ENCODE data around the gene IGFL3. TPM values are rescaled to one million over a fixed set of nuclear protein-coding genes. Genes with fewer than 3 reads are reported as not detected.
"Not testable (repeated sequence)": the region's sequence is repeated elsewhere in the genome, so short reads cannot be mapped to it uniquely, and the experiment has no call there.

Gene IGFL3
- total and polyA plus RNA-seq, 2 of the 13 experiments (the other 11 are each of a cell fraction or from before 2014, with no cell fraction given) = not detected

GRCh38 chr19:46107371-46107770 lies 17.1 kb downstream of the IGFL3 start (continued):
- TF ChIP-seq, protein P1, sequence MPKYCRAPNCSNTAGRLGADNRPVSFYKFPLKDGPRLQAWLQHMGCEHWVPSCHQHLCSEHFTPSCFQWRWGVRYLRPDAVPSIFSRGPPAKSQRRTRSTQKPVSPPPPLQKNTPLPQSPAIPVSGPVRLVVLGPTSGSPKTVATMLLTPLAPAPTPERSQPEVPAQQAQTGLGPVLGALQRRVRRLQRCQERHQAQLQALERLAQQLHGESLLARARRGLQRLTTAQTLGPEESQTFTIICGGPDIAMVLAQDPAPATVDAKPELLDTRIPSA (CRISPR knock-in tag; IDR thresholded peaks at IDR 0.05; ENCODE audit: borderline replicate concordance) = no peak
- no peak for TF ChIP-seq ZFP37 (CRISPR knock-in tag; IDR thresholded peaks at IDR 0.05; ENCODE audit: borderline replicate concordance)
- TF ChIP-seq, protein P2, sequence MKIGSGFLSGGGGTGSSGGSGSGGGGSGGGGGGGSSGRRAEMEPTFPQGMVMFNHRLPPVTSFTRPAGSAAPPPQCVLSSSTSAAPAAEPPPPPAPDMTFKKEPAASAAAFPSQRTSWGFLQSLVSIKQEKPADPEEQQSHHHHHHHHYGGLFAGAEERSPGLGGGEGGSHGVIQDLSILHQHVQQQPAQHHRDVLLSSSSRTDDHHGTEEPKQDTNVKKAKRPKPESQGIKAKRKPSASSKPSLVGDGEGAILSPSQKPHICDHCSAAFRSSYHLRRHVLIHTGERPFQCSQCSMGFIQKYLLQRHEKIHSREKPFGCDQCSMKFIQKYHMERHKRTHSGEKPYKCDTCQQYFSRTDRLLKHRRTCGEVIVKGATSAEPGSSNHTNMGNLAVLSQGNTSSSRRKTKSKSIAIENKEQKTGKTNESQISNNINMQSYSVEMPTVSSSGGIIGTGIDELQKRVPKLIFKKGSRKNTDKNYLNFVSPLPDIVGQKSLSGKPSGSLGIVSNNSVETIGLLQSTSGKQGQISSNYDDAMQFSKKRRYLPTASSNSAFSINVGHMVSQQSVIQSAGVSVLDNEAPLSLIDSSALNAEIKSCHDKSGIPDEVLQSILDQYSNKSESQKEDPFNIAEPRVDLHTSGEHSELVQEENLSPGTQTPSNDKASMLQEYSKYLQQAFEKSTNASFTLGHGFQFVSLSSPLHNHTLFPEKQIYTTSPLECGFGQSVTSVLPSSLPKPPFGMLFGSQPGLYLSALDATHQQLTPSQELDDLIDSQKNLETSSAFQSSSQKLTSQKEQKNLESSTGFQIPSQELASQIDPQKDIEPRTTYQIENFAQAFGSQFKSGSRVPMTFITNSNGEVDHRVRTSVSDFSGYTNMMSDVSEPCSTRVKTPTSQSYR (CRISPR knock-in tag; IDR thresholded peaks at IDR 0.05; ENCODE audit: borderline replicate concordance) = no peak

GRCh38 chr19:46102333-46102732 lies 22.2 kb downstream of the IGFL3 start:
- H3K36me3 ChIP-seq (replicated peaks in 1 of 2; ENCODE audit: control insufficient read depth in 1 of 2, insufficient read depth in 2 of 2, low read length in 2 of 2); H3K27me3 ChIP-seq (ENCODE audit: control insufficient read depth in 1 of 2, insufficient read depth in 2 of 2, low read length in 2 of 2); H2AFZ ChIP-seq (ENCODE audit: low read length); in situ Hi-C loops (cut with HindIII; ENCODE audit: extremely low pct_ligation_motif_present, low pct_unique_long_range_greater_than_20kb); H3K4me2 ChIP-seq (ENCODE audit: low read depth, low read length); intact Hi-C loops (cut with micrococcal nuclease; ENCODE audit: unreplicated experiment); CTCF ChIA-PET (ENCODE audit: low intra/inter-chr PET ratio, low total read pairs); H3K9ac ChIP-seq (ENCODE audit: insufficient read depth, low read depth, low read length); H3K9me3 ChIP-seq (ENCODE audit: low read length); ATAC-seq; H3K4me1 ChIP-seq (ENCODE audit: insufficient read depth, low read length); H3K4me3 ChIP-seq (replicated peaks in 1 of 3; ENCODE audit: insufficient read depth in 1 of 3, low read depth in 2 of 3, low read length in 3 of 3); H3K79me2 ChIP-seq (ENCODE audit: insufficient read depth, low read length); BruUV-seq (replicated peaks); H3K27ac ChIP-seq (ENCODE audit: extremely low read length, insufficient read depth, low read length); DNase-seq (ENCODE audit: low spot score); FAIRE-seq; H4K20me1 ChIP-seq (ENCODE audit: insufficient read depth, low read length); POLR2A ChIA-PET: not testable (repeated sequence)
- WGBS (ENCODE audit: low lambda C conversion rate) = 72% methylated on average over 7 of the region's 7 CpGs

Measured in HepG2 (cell line).